NCI-H2029 treated with DMSO at 0.1 percent for 48 hours (cell line): ENCODE measurements around the gene CCDC142.
A peak's percentile ranks its signal among the peaks of the same experiment; 100 is the strongest.
"Not testable (repeated sequence)": the region's sequence is repeated elsewhere in the genome, so short reads cannot be mapped to it uniquely, and the experiment has no call there.

ENCODE experiments used
- DNase-seq: peaks from one replicate; lab custom pipeline; 2025; lab: John Stamatoyannopoulos, UW

The CCDC142 gene

DNA sequence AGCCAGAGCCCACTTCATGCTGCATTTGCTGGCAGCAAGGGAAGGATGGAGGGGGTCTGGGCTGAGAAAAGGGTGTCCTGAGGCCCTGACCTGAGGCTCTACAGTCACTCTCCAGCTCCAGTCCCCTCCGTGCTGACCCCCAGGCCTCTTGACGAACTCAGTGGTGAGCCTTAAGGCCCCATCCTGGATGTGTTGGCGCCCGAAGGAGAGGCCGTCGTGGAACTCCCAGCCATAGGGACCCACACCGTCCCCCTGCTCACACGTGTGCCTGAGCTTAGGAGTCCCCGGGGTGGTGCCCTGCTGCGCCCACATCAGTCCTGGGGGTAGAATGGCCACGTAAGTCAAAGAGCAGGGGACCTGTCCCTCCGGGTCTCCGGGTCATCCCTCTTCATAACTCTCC lies 18.4 kb downstream of the CCDC142 start:
- no peak for DNase-seq

DNA sequence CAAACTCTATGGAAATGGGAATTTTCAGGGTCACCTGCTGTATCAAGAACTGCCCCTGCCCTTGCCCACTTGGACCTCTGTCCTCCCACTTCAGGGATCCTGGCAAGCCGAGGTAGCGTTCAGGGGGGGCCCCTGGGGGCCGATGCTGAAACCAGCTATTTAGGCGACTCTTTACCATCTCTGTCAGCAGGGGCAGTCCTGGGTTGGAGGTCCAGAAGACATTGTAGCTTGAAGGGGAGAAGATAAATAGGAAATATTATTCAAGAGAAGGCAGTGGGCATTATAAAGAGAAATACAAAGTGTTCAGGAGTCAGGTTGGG lies 20.1 kb downstream of the CCDC142 start:
- no peak for DNase-seq

DNA sequence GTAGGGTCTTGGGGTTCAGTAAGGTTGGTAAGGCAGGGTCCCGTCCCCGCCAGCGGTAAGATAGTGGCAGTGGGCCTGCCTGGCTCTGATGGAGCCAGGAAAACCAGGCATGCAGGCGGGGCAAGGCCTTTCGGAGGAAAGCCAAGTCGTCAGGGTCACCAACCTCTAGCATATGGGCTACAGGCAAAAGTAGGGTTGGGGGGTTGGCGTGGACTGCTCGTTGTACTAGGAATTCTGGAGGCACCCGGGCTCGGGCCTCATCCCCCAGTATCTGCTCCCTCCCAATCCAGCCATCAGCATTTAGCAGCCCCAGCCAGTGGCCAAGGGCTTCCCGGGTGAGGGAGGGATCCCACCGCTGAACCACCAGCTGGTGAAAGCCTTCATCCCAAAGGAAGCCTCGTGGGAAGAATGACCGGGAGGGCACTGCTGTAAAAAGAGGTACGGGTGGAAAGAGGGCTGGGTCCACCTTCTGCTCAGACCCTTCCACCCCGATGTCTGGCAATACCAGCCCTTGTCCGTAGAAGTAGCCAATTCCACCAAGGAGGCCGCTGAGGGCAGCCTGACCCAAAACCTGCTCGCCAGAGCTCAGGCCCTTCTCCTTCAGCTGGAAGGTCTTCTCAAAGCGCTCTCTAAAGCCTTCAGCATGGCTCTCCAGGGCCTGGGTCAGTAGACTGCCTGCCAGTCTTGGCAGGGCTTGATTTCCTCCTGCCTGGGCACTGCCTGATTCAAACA lies 20.6 kb downstream of the CCDC142 start:
- no peak for DNase-seq

DNA sequence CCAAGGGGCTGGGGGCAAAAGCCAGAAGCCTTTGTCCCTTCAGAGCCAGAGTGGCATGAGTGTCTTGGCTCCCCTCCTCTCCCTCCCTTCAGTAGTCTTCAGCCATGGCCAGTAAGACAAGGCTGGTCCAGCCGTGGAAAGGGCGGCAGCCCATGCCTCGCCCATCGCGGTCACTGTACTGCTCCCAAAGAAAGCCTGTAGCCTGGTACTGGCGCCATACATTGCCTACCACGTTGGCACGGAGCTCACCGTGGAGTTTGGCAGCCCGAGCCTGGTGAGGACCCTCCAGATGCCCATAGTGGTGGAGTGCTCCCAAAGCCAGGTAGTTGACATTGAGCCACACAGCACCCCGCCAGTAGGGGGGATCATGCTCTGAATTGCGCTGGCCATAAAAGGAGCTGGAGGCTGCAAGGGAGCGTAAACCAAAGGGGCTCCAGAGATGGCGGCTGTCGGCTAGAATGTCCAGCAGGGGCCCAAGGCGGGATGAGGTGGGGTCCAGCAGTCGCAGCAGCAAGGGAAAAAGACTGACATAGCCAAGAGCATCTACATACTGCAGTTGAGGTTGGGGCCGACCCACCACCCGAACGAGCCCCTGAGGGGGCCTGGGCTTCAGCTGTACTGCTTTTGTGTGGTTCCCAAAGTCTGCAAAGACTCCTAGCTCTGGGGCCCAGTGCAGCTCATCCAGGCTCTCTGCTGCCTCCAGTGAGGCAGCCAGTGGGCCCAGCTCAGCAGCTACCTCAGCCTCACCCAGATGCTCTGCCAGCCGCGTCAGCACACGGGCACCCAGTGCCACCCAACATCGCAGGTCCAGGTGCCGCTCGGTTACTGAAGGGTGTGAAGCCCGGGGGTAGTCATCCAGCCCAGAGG lies 21.4 kb downstream of the CCDC142 start:
- no peak for DNase-seq

DNA sequence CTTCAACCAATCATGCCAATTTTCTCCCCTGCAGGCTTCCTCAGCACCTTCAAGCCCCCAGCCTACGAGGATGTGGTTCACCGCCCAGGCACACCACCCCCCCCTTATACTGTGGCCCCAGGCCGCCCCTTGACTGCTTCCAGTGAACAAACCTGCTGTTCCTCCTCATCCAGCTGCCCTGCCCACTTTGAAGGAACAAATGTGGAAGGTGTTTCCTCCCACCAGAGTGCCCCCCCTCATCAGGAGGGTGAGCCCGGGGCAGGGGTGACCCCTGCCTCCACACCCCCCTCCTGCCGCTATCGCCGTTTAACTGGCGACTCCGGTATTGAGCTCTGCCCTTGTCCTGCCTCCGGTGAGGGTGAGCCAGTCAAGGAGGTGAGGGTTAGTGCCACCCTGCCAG lies 22.6 kb downstream of the CCDC142 start:
- not testable (repeated sequence) for DNase-seq

DNA sequence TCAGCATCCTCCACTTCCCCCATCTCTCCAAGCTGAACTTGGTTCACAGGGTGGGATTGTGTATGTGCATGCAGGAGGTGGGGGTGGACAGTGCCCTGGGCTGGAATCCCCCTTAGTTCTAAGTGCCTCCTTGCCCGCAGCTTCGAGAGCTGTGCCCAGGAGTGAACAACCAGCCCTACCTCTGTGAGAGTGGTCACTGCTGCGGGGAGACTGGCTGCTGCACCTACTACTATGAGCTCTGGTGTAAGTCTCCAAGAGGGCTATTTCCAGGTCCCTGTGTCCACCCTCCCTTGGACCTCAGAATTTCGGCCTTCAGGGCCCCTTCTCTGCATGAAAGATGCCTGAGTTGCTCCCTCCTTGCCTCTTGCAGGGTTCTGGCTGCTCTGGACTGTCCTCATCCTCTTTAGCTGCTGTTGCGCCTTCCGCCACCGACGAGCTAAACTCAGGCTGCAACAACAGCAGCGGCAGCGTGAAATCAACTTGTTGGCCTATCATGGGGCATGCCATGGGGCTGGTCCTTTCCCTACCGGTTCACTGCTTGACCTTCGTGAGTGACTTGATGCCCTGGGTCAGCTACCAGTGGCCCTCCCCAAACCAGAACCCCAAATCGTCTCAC lies 23.2 kb downstream of the CCDC142 start:
- DNase-seq, result not testable (repeated sequence)

DNA sequence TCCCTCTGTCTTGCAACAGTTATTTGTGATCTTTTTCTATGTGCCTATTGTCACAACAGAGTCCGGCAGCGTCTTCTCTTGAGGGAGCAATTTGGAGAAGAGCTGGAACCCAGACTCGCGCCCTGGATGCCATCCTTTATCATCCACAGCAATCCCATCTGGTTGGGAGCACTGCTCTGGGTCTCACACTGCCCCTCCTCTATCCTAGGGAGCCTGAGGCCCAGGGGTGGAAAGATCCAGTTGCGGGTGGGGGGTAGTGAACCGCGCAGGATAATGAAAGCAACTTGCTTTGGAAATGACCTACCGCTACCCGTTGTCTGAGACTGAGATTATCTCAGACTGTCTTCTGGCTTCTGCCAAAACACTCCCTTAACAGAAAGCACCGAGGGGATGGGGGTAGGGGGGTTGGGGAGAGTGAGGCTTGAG lies 23.8 kb downstream of the CCDC142 start:
- no peak for DNase-seq

DNA sequence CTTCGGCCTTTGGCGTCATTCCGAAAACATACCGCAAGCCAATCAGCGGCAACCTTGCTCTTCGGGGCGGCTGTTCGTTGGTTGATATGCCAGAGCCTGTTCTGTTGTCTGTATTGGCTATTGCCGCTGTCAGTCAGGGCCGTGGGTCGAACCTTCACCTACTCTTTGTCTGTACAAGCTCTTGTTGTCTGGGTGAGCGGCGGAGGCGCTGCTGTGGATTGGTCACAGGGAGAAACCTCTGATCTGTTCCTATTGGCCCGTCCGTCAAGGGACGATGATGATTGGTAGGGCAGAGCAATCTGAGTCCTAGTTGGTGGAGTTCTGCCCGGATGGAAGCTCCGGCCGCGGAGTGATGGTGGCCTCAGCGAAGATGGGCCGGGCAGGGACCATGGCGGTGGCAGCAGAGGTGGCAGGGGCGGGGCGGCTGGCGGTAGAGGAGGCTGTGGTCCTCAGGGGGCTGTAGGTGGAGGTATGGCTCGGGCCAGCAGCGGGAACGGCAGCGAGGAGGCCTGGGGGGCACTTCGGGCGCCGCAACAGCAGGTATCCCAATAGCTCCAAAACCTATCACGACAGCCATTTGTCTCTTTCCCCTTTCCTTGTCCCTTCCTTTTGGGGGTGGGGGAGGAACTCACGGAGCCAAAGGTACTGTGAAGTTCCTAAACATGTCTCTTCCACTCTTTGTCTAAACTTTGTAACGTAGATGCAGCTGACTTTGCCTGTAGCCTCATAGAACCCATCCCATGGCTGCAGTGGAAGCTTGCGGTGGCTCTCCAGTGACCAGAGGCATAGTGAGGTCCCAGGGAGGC lies 24.5 kb downstream of the CCDC142 start, which contains the start of gene WBP1:
TSS of gene WBP1 (plus strand) at position 307 of the 806 bp plus-strand sequence. CDS start at position 472, 165 bp downstream.
- DNase-seq, result peak; percentile 98

DNA sequence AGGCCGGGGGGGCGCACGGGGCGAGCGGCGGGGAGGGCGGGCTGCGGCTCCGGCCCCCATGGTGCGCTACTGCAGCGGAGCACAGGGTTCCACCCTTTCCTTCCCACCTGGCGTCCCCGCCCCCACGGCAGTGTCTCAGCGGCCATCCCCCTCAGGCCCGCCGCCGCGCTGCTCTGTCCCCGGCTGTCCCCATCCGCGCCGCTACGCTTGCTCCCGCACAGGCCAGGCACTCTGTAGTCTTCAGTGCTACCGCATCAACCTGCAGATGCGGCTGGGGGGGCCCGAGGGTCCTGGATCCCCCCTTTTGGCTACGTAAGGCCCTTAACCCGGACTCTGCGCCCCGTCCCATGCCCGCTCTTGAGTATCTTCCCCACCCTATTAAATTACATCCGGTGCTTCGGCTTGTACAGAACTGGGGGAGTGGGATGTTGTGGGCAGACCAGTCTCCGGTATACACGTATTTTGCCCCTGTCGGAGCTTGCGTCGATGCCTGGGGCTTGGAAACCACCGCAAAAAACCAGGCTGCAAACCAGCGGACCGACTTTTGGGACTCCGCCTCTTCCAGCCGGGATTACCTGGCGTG lies 25.2 kb downstream of the CCDC142 start:
- peak; percentile 40 for DNase-seq

DNA sequence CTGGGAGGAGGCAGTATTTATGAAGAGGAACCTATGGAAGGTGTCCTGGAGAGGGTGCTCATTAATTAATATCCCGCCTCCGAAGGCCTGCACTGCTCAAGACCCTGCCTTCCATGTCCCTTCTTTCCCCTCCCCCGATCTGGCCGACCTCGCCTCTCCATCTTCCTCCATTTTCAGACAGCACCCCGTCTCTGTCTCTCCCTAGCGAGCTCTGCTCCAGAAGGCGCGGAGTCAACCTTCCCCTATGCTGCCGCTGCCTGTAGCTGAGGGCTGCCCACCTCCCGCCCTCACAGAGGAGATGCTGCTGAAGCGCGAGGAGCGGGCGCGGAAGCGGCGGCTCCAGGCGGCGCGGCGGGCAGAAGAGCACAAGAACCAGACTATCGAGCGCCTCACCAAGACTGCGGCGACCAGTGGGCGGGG lies 25.7 kb downstream of the CCDC142 start:
- DNase-seq, result no peak

DNA sequence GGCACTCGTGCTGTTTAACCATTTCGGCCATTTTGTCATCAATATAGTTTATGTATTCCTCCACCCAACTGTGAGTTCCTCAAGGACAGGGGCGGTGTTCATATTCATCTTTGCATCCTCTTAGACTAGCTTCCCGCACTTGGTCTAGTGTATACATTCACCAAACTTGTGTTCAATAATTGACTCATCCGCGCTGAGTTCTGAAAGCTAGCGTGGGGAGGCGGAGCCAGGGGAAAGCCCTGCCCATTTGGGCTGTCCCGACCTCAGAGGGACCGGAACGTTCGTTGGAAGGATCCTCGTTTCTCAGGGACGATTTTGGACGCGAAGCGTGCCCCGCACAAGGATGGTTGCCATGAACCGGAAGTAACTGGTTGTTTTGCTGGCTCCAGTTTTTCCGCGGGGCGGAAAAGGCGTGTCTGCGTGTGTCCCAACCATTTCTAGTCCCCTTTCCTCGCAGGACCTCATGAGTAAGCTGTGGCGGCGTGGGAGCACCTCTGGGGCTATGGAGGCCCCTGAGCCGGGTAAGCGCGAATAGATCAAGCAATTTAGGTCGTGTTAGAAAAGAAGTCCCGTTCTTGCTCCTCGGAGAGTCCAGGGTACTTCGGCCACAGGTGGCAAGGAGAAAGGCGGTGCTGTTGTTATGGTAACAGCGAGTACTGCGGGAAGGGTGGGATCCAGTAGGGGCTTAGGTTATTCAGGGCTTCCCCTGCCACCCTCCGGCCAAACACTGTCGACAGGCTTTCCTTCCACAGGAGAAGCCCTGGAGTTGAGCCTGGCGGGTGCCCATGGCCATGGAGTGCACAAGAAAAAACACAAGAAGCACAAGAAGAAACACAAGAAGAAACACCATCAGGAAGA lies 27.9 kb downstream of the CCDC142 start, which contains the start of gene INO80B:
TSS of gene INO80B (plus strand) at position 434 of the 858 bp plus-strand sequence. CDS start at position 464, 30 bp downstream.
- peak; percentile 88 for DNase-seq

DNA sequence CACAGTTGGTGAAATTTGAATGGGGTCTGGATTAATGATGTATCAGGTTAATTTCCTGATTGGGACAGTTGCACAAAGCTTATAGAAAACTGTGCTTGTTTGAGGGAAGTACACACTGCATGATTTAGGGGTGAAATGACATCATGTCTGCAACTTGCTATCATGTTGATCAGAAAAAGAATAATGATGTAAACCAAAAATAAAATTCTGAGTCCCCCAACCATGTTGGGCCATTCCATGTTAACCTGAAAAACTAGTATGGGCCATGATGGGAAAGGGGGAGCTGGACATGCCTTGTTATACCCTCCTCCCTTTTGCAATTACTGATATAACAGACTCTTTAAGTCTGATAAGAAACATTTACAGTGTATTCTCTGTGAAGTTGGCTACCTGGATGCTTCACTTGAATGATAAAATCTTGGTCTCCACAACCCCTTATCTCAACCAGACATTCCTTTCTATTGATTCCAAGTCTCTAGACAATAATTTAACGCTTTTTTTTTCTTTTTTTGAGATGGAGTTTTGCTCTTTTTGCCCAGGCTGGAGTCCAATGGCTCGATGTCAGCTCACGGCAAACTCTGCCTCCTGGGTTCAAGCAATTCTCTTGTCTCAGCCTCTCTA lies 32.1 kb downstream of the CCDC142 start:
- DNase-seq, result no peak

DNA sequence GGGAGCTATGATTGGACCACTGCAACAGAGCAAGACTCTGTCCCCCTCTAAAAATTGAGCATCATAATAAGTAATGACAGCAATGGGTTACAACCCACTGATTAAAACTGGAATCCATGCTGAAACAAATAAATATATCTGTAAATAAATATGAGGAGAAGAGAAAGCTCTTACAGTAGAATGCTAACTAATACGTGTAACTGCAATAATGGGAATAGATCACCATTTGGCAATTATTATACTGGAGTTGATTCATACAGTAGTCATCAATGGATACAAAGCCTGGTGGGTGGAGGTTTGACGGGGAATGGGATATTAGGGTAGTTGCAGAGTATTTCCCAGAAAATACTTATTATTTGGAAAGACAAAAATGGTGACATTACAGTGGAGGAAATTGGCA lies 34.0 kb downstream of the CCDC142 start:
- DNase-seq, result no peak

DNA sequence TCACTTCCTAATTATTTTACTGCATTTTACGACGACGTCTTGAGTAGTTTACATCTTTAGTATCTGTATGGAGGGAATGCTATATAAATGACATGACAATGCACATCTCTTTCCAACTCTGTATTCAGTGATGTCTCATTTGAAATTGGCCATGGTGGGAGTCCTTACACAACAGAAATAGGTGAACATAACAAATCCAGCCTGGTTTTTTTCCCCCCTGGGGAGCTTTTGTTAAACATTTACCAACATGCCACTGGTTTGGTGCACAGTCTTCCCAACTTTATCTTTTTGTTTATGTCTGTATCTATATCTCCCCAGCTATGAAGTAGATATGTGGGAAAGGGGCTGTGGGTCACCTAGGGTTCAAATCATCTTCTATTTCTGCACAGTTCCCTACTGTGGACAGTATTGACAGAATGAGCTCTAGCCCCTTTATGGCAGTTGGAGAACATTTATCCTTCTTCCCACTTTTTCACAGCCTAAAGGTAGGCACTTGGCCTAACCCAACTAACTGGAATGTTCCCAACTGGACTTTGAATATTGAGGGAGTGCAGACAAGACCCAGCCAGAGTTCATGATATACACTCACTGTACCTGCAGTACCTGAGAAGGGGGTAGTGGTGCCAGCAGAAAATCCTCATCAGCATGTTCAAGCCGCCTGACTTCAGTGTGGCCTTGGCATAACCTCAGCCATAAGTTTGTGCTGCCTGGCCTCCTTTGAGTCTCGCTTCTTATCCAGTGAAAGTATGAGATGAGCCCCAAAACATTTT lies 35.4 kb downstream of the CCDC142 start:
- DNase-seq, result no peak

DNA sequence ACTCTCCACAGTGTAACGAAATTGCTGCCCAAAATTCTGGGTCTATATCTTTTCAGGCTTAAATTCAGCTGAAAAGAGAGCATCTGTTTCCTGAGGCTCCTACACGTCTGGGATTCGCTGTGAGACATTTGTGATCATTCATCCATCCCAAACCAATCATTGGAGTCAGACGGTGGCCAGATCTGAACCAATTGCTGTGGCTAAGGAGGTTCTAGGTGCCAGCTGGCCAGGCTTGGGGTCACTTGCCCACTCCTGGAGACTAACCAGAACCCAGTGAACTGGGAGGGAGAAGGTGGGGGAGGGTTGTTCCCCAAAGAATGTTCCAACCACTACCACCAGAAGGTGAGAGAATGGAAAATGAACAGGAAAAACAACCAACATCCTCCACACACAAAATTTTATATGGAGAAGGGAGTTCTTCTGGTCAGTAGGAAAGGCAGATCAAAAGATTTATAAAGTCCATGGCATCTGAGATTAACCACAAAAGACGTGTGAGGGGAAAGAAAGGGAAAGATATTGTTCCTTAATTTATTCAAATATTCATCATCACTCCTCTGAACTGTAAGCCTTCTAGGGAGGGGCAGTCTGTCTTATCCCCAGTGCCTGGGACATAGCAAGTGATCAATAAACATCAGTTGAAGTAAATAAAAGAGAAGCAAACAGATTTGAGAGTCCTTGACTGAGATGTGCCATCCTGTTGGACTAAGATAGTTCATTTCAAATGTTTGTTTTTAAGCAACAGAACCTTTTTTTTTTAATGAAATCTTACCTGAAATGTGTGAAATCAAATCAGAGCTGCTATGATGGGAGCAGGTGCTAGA lies 38.1 kb downstream of the CCDC142 start:
- DNase-seq, result no peak

DNA sequence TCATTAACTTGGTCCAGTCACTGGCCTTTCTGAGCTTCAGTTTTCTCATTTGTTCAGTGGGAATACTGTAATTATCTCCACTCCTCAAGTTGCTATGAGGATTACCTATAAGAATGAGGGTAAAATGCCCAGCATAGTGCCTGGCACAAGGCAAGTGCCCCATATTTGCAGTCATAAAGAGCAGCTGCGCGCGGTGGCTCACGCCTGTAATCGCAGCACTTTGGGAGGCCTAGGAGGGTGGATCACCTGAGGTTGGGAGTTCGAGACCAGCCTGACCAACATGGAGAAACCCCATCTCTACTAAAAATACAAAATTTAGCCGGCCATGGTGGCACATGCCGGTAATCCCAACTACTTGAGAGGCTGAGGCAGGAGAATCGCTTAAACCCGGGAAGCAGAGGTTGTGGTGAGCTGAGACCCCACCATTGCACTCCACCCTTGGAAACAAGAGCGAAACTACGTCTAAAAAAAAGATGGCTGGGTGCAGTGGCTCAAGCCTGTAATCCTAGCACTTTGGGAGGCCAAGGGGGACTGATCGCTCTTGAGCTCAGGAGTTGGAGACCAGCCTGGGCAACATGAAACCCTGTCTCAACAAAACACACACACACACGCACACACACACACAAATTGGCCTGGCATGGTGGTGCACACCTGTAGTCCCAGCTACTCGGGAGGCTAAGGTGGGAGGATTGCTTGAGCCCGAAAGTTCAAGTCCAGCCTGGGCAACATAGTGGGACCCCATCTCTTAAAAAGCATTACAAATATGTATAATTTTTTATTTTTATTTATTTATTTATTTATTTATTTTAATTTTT lies 40.1 kb downstream of the CCDC142 start:
- not testable (repeated sequence) for DNase-seq

DNA sequence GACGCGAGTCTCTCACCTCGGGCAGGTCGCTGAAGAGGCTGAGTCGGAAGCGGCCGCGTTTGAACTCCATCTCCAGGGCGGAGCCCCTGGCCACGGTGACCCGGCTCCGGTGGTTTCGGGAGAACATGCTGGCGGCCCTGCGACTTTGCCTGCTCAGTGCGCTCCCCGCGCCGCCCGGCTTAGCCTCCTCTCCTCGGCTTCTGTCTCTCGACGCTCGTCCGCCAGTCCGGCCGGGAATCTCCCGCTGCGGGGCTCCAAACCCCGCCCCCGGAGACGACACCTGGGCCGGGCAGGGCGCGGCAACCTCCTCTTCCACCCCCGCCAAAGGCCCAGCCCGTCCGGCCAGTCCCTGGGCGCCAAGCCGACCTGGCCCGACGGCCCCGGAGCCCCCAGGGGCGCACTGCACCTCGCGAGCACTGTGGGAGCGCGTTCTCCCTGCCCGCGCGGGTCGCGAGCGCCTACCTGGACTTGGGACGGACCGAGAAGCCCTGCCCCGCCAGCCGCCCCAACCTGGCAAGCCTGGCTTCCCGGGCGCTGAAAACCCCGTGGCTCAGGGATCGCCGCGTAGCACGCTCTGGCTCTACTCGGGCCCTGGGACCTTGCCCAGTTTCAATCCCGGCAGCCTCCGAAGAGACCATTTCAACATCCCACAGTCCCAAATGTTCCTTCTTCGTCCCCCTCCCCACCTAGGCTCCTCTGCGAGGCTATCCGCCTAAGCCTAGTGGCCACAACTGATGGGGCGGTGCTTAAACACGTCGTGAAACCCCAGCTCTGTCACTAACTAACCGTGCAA lies 40.9 kb downstream of the CCDC142 start, which contains the start of gene RTKN:
TSS of gene RTKN (minus strand) at position 248 of the 793 bp plus-strand sequence. CDS start at position 127, 121 bp downstream.
- DNase-seq, result peak; percentile 17
